Nephron progenitor cell (in vitro differentiated cells): ENCODE data around the gene TYRP1.

Experiments used
- DNase-seq: peaks from one replicate; pipeline ENCODE4 v3.0.0; 2021
- H3K27ac Mint-ChIP-seq: 2 replicates; pipeline ENCODE4 v1.8.0; 2021; ENCODE audit warnings: mild to moderate bottlenecking, moderate library complexity, mixed read lengths
- H3K27me3 Mint-ChIP-seq: 2 replicates; pipeline ENCODE4 v1.8.0; 2021; ENCODE audit warnings: mild to moderate bottlenecking, low read depth, mixed read lengths; ENCODE audit not compliant: poor library complexity
- H3K36me3 Mint-ChIP-seq: 2 replicates; pipeline ENCODE4 v1.8.0; 2021; ENCODE audit warnings: low read depth, mixed read lengths
- H3K4me1 Mint-ChIP-seq: 2 replicates; pipeline ENCODE4 v1.8.0; 2021; ENCODE audit warnings: mixed read lengths
- H3K4me3 Mint-ChIP-seq: 2 replicates; pipeline ENCODE4 v1.8.0; 2021; ENCODE audit warnings: mild to moderate bottlenecking, moderate library complexity, mixed read lengths
- H3K9me3 Mint-ChIP-seq: 2 replicates; pipeline ENCODE4 v1.8.0; 2021; ENCODE audit warnings: mild to moderate bottlenecking, moderate library complexity, mixed read lengths
- TF ChIP-seq, protein P1 (sequence below): fragments of 200-600 bp; sonication (generic); IDR thresholded peaks from 2 replicates; pipeline ENCODE4 v1.5.0; 2021; ENCODE audit warnings: antibody characterized with exemption

The TYRP1 gene

DNA sequence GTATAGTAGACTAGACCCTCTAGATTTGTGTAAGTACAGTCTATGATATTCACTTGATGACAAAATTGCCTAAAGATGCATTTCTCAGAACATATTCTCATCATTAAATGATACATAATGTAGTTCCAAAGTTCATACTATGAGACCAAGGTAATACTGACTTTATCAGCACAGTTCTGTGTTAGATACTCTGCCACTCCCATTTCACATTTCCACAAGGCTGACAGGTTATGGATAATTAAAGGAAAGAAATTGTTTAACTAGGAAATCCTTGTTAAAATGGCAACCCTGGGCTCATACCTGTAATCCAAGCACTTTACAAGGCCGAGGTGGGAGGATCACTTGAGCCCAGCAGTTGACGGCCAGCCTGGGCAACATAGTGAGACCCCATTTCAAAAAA is 33.6 kb downstream of the TYRP1 start:
- Mint-ChIP-seq H3K9me3 (no peaks in the 10 kb centered on the region), H3K4me3 (no peak overlapping the region), H3K36me3 (no peaks in the 10 kb centered on the region), H3K4me1 (peaks cover 13% of the 10 kb centered on the region), H3K27me3 (no peaks in the 10 kb centered on the region), H3K27ac (no peak overlapping the region)
- TF ChIP-seq, protein P1, sequence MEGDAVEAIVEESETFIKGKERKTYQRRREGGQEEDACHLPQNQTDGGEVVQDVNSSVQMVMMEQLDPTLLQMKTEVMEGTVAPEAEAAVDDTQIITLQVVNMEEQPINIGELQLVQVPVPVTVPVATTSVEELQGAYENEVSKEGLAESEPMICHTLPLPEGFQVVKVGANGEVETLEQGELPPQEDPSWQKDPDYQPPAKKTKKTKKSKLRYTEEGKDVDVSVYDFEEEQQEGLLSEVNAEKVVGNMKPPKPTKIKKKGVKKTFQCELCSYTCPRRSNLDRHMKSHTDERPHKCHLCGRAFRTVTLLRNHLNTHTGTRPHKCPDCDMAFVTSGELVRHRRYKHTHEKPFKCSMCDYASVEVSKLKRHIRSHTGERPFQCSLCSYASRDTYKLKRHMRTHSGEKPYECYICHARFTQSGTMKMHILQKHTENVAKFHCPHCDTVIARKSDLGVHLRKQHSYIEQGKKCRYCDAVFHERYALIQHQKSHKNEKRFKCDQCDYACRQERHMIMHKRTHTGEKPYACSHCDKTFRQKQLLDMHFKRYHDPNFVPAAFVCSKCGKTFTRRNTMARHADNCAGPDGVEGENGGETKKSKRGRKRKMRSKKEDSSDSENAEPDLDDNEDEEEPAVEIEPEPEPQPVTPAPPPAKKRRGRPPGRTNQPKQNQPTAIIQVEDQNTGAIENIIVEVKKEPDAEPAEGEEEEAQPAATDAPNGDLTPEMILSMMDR = no peak
- DNase-seq = no peak

DNA sequence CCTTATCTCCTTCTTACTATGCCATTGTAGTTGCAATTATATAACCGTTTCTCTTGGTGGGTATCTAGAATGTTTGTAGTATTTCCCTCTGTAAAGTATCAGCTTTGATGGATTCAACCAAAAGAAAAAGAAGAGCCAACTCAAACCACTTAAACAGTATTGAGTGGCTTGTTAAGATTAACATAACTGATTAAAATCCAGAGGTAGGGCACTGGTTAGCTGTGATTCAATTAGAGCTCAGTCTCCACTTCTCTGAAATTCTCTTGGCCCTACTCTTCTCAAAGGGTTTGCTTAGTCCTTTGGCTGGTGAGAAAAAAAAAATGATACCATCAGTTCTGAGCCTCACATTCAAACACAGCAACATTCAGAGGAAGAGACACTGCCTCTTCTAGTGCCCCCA is 37.0 kb downstream of the TYRP1 start:
- Mint-ChIP-seq H3K27ac (no peak overlapping the region), H3K27me3 (no peaks in the 10 kb centered on the region), H3K9me3 (peaks cover 8% of the 10 kb centered on the region), H3K4me1 (no peaks in the 10 kb centered on the region), H3K4me3 (no peak overlapping the region), H3K36me3 (no peaks in the 10 kb centered on the region)
- TF ChIP-seq, protein P1 = no peak
- no peak for DNase-seq

DNA sequence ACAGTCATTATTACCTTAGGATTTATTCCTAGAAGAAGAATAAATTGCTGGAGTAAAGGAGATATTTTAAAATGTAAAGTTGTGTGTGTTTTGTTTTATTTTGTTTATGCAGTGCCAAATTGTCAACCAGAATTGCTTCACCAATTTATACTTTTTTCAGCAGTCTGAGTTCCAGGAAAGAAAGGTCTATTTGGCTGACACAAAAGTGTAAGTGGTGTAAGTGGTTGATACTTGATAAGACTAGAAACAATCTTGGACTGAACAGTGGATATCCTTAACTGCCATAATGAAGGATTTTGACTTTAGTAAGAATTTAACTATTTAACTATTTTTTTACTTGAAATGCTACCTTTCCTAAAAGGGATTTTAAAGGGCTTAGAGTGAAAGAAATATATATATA is 37.7 kb downstream of the TYRP1 start:
- H3K4me1 Mint-ChIP-seq = no peaks in the 10 kb centered on the region

DNA sequence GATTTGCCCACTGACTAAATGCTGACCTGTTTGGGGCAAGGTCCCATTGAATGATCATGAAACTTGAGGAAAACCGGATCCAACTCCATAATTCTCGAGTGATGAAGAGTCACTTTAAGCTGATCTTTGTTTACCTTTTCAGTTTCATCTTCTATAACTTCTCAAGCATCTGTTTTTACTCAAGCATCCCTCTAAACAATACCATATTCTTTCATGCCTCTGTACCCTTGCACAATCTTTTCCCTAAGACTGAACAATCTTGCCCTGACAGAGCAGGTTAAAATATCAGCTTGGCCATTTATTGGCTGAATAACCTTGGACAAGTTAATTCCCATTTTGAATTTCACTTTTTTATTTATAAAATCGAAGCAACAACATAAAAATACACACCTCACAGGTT is 39.8 kb downstream of the TYRP1 start:
- no peak overlapping the region for H3K27ac Mint-ChIP-seq
- peaks cover under 1% of the 10 kb centered on the region for H3K4me1 Mint-ChIP-seq
- TF ChIP-seq, protein P1 = no peak
- H3K36me3 Mint-ChIP-seq = no peaks in the 10 kb centered on the region
- peaks cover 8% of the 10 kb centered on the region for H3K9me3 Mint-ChIP-seq
- no peaks in the 10 kb centered on the region for H3K27me3 Mint-ChIP-seq
- DNase-seq = no peak
- H3K4me3 Mint-ChIP-seq = no peak overlapping the region

More for the DNA sequence above, 37.7 kb downstream of the TYRP1 start:
- Mint-ChIP-seq H3K9me3 (peaks cover 8% of the 10 kb centered on the region), H3K36me3 (no peaks in the 10 kb centered on the region), H3K27me3 (no peaks in the 10 kb centered on the region), H3K27ac (no peak overlapping the region), H3K4me3 (no peak overlapping the region)
- DNase-seq = no peak
- TF ChIP-seq, protein P1 = no peak

DNA sequence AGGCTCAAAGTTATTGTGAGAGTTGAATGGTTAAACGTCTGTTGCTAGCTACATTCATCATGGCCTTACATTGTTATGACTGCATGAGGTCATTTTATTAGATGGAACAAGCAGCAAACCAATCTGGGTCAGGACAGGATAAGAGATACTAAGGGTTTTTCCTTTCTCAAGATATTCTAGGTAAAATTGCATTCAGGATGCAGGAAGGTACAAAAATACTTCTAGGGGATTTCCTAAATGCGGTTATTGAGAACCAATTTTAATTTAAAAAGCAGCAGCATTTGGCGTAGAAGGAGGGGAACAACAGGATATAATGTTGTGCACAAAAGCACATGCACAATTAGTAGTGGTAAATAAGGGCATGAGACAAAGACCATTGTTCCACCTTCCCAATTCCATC is 42.5 kb downstream of the TYRP1 start:
- Mint-ChIP-seq H3K4me1 (peaks cover 6% of the 10 kb centered on the region), H3K4me3 (no peak overlapping the region), H3K27me3 (no peaks in the 10 kb centered on the region), H3K36me3 (no peaks in the 10 kb centered on the region), H3K27ac (no peak overlapping the region), H3K9me3 (peaks cover 8% of the 10 kb centered on the region)
- DNase-seq = no peak
- TF ChIP-seq, protein P1 = no peak

DNA sequence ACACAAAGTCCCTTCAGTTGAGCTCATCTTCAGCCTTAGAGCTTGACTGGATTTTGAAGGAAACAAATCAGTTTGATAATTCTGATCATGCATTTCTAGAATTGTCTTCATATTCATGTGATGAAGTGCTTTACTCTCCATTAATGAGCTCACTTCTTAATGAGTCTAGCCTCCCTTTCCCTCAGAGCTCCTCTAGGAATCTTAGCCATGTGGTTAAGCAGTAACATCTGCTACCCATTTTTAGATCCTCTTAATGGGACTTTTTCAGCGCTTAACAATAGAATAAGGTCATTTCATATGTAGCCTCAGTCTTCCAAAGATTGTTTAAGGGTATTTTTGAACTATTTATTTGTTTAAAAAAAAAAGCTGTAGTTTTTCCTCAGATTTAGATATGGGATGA is 44.7 kb downstream of the TYRP1 start:
- H3K27ac Mint-ChIP-seq = no peak overlapping the region
- DNase-seq = no peak
- peaks cover 23% of the 10 kb centered on the region for H3K9me3 Mint-ChIP-seq
- no peaks in the 10 kb centered on the region for H3K36me3 Mint-ChIP-seq
- TF ChIP-seq, protein P1 = no peak
- H3K27me3 Mint-ChIP-seq = no peaks in the 10 kb centered on the region
- no peak overlapping the region for H3K4me3 Mint-ChIP-seq
- peaks cover 6% of the 10 kb centered on the region for H3K4me1 Mint-ChIP-seq
